Osteocyte (in vitro differentiated cells): Measurements from ENCODE around the gene TPCN1. TPM values are rescaled to one million over a fixed set of nuclear protein-coding genes. Genes with fewer than 3 reads are reported as not detected.

Experiments used
- DNase-seq: peaks from one replicate; pipeline ENCODE4 v3.0.0; 2021; ENCODE audit warnings: mixed read lengths; ENCODE audit not compliant: unreplicated experiment; ENCODE audit errors: extremely low spot score
- H3K27ac Mint-ChIP-seq: one replicate; pipeline ENCODE4 v1.8.0; 2021; ENCODE audit warnings: mild to moderate bottlenecking, mixed read lengths; ENCODE audit not compliant: unreplicated experiment
- H3K27me3 Mint-ChIP-seq: one replicate; pipeline ENCODE4 v1.8.0; 2021; ENCODE audit warnings: mixed read lengths; ENCODE audit not compliant: unreplicated experiment
- H3K36me3 Mint-ChIP-seq: one replicate; pipeline ENCODE4 v1.8.0; 2021; ENCODE audit warnings: mixed read lengths; ENCODE audit not compliant: unreplicated experiment
- H3K4me1 Mint-ChIP-seq: one replicate; pipeline ENCODE4 v1.8.0; 2021; ENCODE audit warnings: mixed read lengths; ENCODE audit not compliant: unreplicated experiment
- H3K4me3 Mint-ChIP-seq: one replicate; pipeline ENCODE4 v1.8.0; 2021; ENCODE audit warnings: mild to moderate bottlenecking, moderate library complexity, mixed read lengths; ENCODE audit not compliant: unreplicated experiment
- H3K9me3 Mint-ChIP-seq: one replicate; pipeline ENCODE4 v1.8.0; 2021; ENCODE audit warnings: mixed read lengths; ENCODE audit not compliant: unreplicated experiment
- total RNA-seq: library from RNA; stranded (reverse); gene quantifications from 2 replicates; pipeline ENCODE4 v1.2.1, GENCODE V29; 2021
- TF ChIP-seq, protein P1 (sequence below): fragments of 200-600 bp; sonication (generic); IDR thresholded peaks from 2 replicates; pipeline ENCODE4 v1.5.0; 2021; ENCODE audit warnings: antibody characterized with exemption, mild to moderate bottlenecking, moderate library complexity

The TPCN1 gene
- total RNA-seq, 1 donor from 2014 or later = 80.6 TPM

DNA sequence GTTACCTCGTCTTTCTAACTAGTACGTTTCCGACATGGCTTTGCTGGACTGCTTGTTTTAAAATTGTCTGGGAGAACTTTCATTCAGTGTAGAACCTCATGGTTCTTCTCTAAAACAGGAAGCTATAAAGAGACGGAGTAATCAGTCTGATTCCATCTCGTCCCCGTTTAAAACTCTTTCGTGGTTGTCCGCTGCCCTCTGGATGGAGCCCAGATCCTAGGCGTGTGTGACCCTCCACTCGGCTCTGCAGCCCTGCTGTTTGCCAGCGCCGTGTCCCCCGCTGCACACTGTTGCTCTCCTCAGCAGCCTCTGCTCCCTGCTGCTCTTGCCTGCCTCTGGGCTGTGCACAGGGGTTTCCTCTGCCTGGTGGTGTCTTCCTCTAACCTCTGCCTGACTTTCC is 63.5 kb downstream of the TPCN1 start:
- DNase-seq = no peak
- peaks cover 33% of the 10 kb centered on the region for H3K36me3 Mint-ChIP-seq
- no peak overlapping the region for H3K27ac Mint-ChIP-seq
- TF ChIP-seq, protein P1, sequence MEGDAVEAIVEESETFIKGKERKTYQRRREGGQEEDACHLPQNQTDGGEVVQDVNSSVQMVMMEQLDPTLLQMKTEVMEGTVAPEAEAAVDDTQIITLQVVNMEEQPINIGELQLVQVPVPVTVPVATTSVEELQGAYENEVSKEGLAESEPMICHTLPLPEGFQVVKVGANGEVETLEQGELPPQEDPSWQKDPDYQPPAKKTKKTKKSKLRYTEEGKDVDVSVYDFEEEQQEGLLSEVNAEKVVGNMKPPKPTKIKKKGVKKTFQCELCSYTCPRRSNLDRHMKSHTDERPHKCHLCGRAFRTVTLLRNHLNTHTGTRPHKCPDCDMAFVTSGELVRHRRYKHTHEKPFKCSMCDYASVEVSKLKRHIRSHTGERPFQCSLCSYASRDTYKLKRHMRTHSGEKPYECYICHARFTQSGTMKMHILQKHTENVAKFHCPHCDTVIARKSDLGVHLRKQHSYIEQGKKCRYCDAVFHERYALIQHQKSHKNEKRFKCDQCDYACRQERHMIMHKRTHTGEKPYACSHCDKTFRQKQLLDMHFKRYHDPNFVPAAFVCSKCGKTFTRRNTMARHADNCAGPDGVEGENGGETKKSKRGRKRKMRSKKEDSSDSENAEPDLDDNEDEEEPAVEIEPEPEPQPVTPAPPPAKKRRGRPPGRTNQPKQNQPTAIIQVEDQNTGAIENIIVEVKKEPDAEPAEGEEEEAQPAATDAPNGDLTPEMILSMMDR = no peak
- H3K4me1 Mint-ChIP-seq = no peaks in the 10 kb centered on the region
- no peak overlapping the region for H3K4me3 Mint-ChIP-seq
- H3K27me3 Mint-ChIP-seq = no peaks in the 10 kb centered on the region
- no peaks in the 10 kb centered on the region for H3K9me3 Mint-ChIP-seq

DNA sequence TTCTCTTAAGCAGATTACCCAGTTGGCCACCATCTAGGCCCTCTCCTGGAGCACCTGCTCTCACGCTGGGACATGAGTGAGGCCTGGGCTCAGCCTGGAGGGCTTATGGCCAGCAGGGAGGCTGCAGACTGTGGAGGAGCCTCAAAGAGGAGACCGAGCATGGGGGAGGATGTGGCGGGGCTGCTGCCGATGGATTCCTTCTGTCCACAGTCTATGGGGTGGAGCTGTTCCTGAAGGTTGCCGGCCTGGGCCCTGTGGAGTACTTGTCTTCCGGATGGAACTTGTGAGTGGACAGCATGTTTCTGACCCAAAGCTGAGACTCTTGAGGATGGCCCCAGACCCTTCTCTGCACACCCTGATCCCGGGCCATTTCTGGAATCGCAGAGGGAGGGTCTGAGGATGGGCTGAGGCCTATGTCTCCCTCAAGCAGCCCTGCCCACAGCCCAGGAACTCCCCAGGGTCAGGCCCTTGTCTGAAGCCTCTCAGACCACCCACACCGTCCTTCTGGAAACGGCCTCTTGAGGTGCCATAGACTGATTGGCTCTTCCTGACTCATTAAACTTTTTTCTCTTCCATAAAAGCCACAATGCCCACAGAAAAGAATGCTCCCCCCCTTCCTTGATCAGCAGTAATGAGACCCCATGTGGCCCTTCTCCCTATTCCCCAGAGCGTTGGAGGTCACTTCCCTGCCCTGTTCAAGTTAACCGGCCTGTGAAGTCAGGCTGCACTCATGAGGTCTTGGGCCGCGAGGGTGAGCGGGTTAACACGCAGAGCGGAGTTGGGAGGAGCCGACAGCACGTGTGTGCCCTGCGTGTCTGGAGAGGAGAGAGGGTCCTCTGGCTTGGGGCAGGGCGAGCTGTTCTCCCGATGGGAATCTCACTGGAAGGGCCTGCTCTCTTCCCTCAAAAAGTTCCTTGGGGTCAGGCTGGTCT is 64.7 kb downstream of the TPCN1 start:
- Mint-ChIP-seq H3K27me3 (no peaks in the 10 kb centered on the region), H3K36me3 (peaks cover 34% of the 10 kb centered on the region), H3K4me3 (no peak overlapping the region), H3K4me1 (no peaks in the 10 kb centered on the region), H3K27ac (no peak overlapping the region), H3K9me3 (no peaks in the 10 kb centered on the region)
- DNase-seq = no peak
- TF ChIP-seq, protein P1 = no peak

DNA sequence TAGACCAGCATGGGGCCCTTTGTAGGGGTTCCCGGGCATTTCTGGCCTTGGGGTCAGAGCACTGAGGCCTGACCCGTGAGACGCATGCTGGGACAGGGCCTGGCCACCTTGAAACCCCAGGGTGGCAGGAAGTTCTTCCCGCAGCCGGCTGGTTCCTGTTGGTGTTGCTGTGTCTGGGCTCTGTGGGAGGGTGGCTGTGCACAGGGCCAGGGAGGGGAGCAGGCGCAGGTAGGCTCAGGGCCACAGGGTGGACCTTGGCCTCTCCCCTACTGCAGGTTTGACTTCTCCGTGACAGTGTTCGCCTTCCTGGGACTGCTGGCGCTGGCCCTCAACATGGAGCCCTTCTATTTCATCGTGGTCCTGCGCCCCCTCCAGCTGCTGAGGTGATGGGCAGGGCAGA is 65.4 kb downstream of the TPCN1 start:
- Mint-ChIP-seq H3K4me1 (no peaks in the 10 kb centered on the region), H3K4me3 (no peak overlapping the region), H3K36me3 (peaks cover 40% of the 10 kb centered on the region), H3K9me3 (no peaks in the 10 kb centered on the region), H3K27me3 (no peaks in the 10 kb centered on the region), H3K27ac (no peak overlapping the region)
- no peak for DNase-seq
- TF ChIP-seq, protein P1 = no peak

DNA sequence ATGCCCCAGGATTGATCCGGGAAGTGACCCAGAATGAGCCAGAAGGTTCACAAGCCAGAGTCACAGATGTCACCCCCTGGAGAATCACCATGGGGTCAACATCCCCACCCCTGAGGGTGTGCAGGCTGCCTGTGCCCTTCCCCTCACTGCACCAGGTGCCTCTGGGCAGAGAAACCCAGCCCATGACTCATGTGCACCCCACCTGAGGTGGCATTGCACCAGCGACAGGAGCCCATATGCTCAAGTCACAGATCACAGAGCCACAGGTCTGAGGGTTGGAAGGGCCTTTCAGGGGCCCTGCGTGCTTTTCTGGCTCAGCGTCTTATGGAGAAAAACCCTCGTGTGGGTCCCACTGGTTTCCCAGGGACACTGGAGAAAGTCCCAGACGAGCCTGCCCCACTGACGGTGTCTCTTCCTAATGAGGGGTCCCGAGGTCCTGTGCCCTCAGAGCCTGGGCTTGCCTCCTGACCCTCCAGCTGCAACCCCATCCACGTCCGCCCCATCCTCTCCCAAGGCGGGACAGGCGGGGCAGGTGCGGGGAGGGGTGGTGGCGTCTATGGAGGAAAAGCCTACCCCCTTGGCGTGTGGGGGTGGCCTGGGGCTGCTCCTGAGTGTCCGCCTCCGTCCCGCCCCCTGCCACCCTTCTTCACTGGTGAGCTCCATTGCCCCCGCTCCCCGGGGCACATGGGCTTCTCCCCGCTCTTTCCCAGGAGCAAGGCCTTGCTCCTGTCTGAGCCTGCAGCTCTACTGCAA is 66.1 kb downstream of the TPCN1 start:
- no peak for DNase-seq
- H3K4me3 Mint-ChIP-seq = no peak overlapping the region
- TF ChIP-seq, protein P1 = no peak
- no peaks in the 10 kb centered on the region for H3K27me3 Mint-ChIP-seq
- H3K4me1 Mint-ChIP-seq = peaks cover 3% of the 10 kb centered on the region
- H3K9me3 Mint-ChIP-seq = no peaks in the 10 kb centered on the region
- H3K27ac Mint-ChIP-seq = no peak overlapping the region
- peaks cover 46% of the 10 kb centered on the region for H3K36me3 Mint-ChIP-seq

DNA sequence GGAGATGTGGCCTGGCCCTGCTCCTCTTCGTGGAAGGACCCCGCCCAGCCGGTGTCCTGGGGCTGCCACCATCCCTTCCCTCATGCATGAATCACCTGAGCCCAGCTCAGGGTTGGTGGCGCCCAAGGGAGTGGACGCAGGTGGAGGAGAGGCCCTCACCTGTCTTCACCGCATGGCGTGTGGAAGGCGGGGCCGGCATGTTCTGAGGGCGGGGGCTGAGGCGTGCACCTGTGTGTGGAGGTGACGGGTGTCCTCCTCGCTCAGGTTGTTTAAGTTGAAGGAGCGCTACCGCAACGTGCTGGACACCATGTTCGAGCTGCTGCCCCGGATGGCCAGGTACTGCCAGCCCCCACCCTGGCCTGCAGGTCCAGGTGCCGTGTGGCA is 66.6 kb downstream of the TPCN1 start:
- H3K4me1 Mint-ChIP-seq = peaks cover 3% of the 10 kb centered on the region
- no peaks in the 10 kb centered on the region for H3K9me3 Mint-ChIP-seq
- TF ChIP-seq, protein P1 = no peak

More for the DNA sequence above, 66.6 kb downstream of the TPCN1 start:
- Mint-ChIP-seq H3K36me3 (peaks cover 51% of the 10 kb centered on the region), H3K27me3 (no peaks in the 10 kb centered on the region), H3K4me3 (no peak overlapping the region), H3K27ac (no peak overlapping the region)
- DNase-seq = no peak
